Astrocyte (in vitro differentiated cells and primary cell): Measurements from ENCODE around the gene SIGLEC11. TPM values are rescaled to one million over a fixed set of nuclear protein-coding genes. Genes with fewer than 3 reads are reported as not detected.
"Not testable (repeated sequence)": the region's sequence is repeated elsewhere in the genome, so short reads cannot be mapped to it uniquely, and the experiment has no call there.

Experiments used
- DNase-seq: peaks from one replicate; pipeline ENCODE4 v3.0.0-alpha.2; 2010; ENCODE audit warnings: low read depth
- FAIRE-seq: peaks from 2 replicates; lab custom pipeline; 2011; peaks lifted over from hg19 to GRCh38; lab: Jason Lieb, UNC
- H2AFZ ChIP-seq: 2 replicates; pipeline ENCODE4 v1.6.0; 2012; ENCODE audit warnings: low read depth, low read length, inconsistent platforms
- H3K27ac ChIP-seq: 2 replicates; pipeline ENCODE4 v1.5.1; 2011; ENCODE audit warnings: low read depth, low read length, inconsistent platforms
- H3K27me3 ChIP-seq: 2 replicates; pipeline ENCODE4 v1.6.0; 2011; ENCODE audit warnings: low read length, inconsistent platforms; ENCODE audit not compliant: insufficient read depth
- H3K36me3 ChIP-seq: 2 replicates; pipeline ENCODE4 v1.5.1; 2011; ENCODE audit warnings: low read length, inconsistent platforms; ENCODE audit not compliant: insufficient read depth
- H3K4me1 ChIP-seq: 2 replicates; pipeline ENCODE4 v1.5.1; 2011; ENCODE audit warnings: low read length, inconsistent platforms; ENCODE audit not compliant: insufficient read depth
- H3K4me2 ChIP-seq: 2 replicates; pipeline ENCODE4 v1.6.0; 2012; ENCODE audit warnings: low read length, inconsistent platforms
- H3K4me3 ChIP-seq: 2 replicates; pipeline ENCODE4 v1.5.1; 2011; ENCODE audit warnings: low read depth, mild to moderate bottlenecking, low read length, inconsistent platforms; ENCODE audit not compliant: insufficient read depth
- H3K79me2 ChIP-seq: 2 replicates; pipeline ENCODE4 v1.6.0; 2012; ENCODE audit warnings: mild to moderate bottlenecking, low read length, inconsistent platforms; ENCODE audit not compliant: insufficient read depth
- H3K9ac ChIP-seq: 2 replicates; pipeline ENCODE4 v1.6.0; 2012; ENCODE audit warnings: mild to moderate bottlenecking, low read length, inconsistent platforms
- H3K9me3 ChIP-seq: 2 replicates; pipeline ENCODE4 v1.5.1; 2012; ENCODE audit warnings: low read depth, mild to moderate bottlenecking, low read length, inconsistent platforms; ENCODE audit not compliant: insufficient read depth
- H4K20me1 ChIP-seq: 2 replicates; pipeline ENCODE4 v1.6.0; 2012; ENCODE audit warnings: low read length, inconsistent platforms; ENCODE audit not compliant: insufficient read depth
- H3K27ac Mint-ChIP-seq: one replicate; pipeline ENCODE4 v1.8.0; 2021; ENCODE audit warnings: mild to moderate bottlenecking, mixed read lengths; ENCODE audit not compliant: unreplicated experiment
- H3K27me3 Mint-ChIP-seq: one replicate; pipeline ENCODE4 v1.8.0; 2021; ENCODE audit warnings: low read depth, mixed read lengths; ENCODE audit not compliant: unreplicated experiment
- H3K36me3 Mint-ChIP-seq: one replicate; pipeline ENCODE4 v1.8.0; 2021; ENCODE audit warnings: low read depth, mixed read lengths; ENCODE audit not compliant: unreplicated experiment
- H3K4me1 Mint-ChIP-seq: one replicate; pipeline ENCODE4 v1.8.0; 2021; ENCODE audit warnings: low read depth, mixed read lengths; ENCODE audit not compliant: unreplicated experiment
- H3K4me3 Mint-ChIP-seq: one replicate; pipeline ENCODE4 v1.8.0; 2021; ENCODE audit warnings: mild to moderate bottlenecking, moderate library complexity, mixed read lengths; ENCODE audit not compliant: unreplicated experiment
- H3K9me3 Mint-ChIP-seq: one replicate; pipeline ENCODE4 v1.8.0; 2021; ENCODE audit warnings: mild to moderate bottlenecking, mixed read lengths; ENCODE audit not compliant: unreplicated experiment
- CTCF ChIP-seq: IDR thresholded peaks from 2 replicates; pipeline ENCODE4 v1.5.1; 2011; ENCODE audit warnings: low read depth, mild to moderate bottlenecking, inconsistent platforms, low read length, moderate library complexity; ENCODE audit not compliant: insufficient read depth
- EZH2 ChIP-seq: IDR thresholded peaks from 2 replicates; pipeline ENCODE4 v1.6.1; 2012; ENCODE audit warnings: mild to moderate bottlenecking, low read length, inconsistent platforms; ENCODE audit not compliant: insufficient read depth
- total RNA-seq: library from RNA; stranded (reverse); gene quantifications from 2 replicates; pipeline ENCODE4 v1.2.1, GENCODE V29; 2021

SIGLEC11 gene
- total RNA-seq, 1 donor from 2014 or later, result not detected

DNA sequence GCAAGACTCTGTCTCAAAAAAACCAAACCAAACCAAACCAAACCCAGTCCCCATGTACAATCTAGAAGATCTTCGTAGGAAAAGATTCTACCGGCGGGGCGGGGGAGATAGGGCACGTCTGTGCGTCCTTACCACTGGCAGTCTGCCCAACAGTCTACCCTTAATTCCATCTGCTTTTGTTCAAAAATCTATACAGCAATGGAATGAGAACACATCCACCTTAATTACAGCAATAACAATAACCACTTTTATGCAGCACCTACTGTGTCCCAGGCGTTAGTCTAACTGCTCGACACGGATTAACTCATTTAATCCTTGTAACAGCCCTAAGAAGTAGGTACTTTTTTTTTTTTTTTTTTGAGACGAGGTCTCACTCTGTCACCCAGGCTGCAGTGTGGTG is 34.5 kb downstream of the SIGLEC11 start:
- H3K27ac Mint-ChIP-seq, result no peak overlapping the region
- no peak overlapping the region for H3K27ac ChIP-seq
- H3K4me3 Mint-ChIP-seq, result peak overlapping the region; percentile 34

DNA sequence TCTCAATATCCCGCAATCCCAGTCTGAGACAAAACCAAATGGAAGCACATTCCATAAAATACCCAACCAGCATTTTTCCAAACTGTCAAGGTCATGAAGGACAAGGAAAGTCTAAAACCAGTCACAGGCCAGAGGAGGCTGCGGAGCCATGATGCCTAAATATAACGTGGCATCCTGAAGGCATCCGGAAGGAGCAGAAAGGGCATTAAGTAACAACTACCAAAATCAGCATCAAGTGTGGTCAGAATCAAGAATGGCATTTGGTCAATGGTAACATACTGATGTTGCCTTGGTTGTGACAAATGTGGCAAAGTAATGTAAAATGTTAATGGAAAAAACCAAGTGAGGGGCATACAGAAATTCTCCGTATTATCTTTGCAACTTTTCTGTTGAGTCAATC is 35.5 kb downstream of the SIGLEC11 start:
- Mint-ChIP-seq H3K9me3 (no peaks in the 10 kb centered on the region), H3K27me3 (no peaks in the 10 kb centered on the region), H3K27ac (no peak overlapping the region), H3K4me1 (peaks cover 19% of the 10 kb centered on the region), H3K36me3 (peaks cover 8% of the 10 kb centered on the region), H3K4me3 (no peak overlapping the region)
- H2AFZ ChIP-seq, result no peak overlapping the region
- no peak overlapping the region for H3K27ac ChIP-seq
- H3K27me3 ChIP-seq, result no peaks in the 10 kb centered on the region
- no peak overlapping the region for H3K4me2 ChIP-seq
- H3K4me3 ChIP-seq, result no peak overlapping the region
- peaks cover 86% of the 10 kb centered on the region for H3K79me2 ChIP-seq
- peaks cover 6% of the 10 kb centered on the region for H3K36me3 ChIP-seq
- peaks cover 68% of the 10 kb centered on the region for H4K20me1 ChIP-seq
- DNase-seq (no peak), FAIRE-seq (no peak)
- peaks cover 19% of the 10 kb centered on the region for H3K4me1 ChIP-seq
- TF ChIP-seq CTCF, result no peak
- no peak for TF ChIP-seq EZH2
- H3K9ac ChIP-seq, result no peak overlapping the region
- no peaks in the 10 kb centered on the region for H3K9me3 ChIP-seq

More for the DNA sequence above, 34.5 kb downstream of the SIGLEC11 start:
- FAIRE-seq (no peak), DNase-seq (no peak)
- H3K27me3 Mint-ChIP-seq, result no peaks in the 10 kb centered on the region
- Histone ChIP-seq H3K9me3 (no peaks in the 10 kb centered on the region), H3K27me3 (no peaks in the 10 kb centered on the region), H3K9ac (no peak overlapping the region), H3K4me3 (no peak overlapping the region), H3K4me1 (peaks cover 17% of the 10 kb centered on the region), H2AFZ (no peak overlapping the region), H3K4me2 (peak overlapping the region; percentile 98), H3K79me2 (peaks cover 76% of the 10 kb centered on the region), H3K36me3 (peaks cover 6% of the 10 kb centered on the region), H4K20me1 (peaks cover 57% of the 10 kb centered on the region)
- H3K4me1 Mint-ChIP-seq, result peaks cover 14% of the 10 kb centered on the region
- no peak for TF ChIP-seq EZH2
- no peak for TF ChIP-seq CTCF
- no peaks in the 10 kb centered on the region for H3K9me3 Mint-ChIP-seq
- peaks cover 10% of the 10 kb centered on the region for H3K36me3 Mint-ChIP-seq

GRCh38 chr19:49924881-49925210 is 36.1 kb downstream of the SIGLEC11 start:
- peaks cover 92% of the 10 kb centered on the region for H3K79me2 ChIP-seq
- not testable (repeated sequence) for H3K36me3 Mint-ChIP-seq, FAIRE-seq, H3K9ac ChIP-seq, H2AFZ ChIP-seq, H3K36me3 ChIP-seq, DNase-seq, H3K27ac Mint-ChIP-seq, H3K27me3 ChIP-seq, H3K27me3 Mint-ChIP-seq, H3K4me2 ChIP-seq, H3K27ac ChIP-seq, H3K4me3 Mint-ChIP-seq, H3K4me3 ChIP-seq, H3K9me3 Mint-ChIP-seq, H3K9me3 ChIP-seq
- peaks cover 74% of the 10 kb centered on the region for H4K20me1 ChIP-seq
- peaks cover 19% of the 10 kb centered on the region for H3K4me1 ChIP-seq
- peaks cover 19% of the 10 kb centered on the region for H3K4me1 Mint-ChIP-seq
